H1 (cell line): ENCODE results near the gene CDS2. TPM values are rescaled to one million over a fixed set of nuclear protein-coding genes. Genes with fewer than 3 reads are reported as not detected.

ENCODE experiments used
- FOSL1 ChIP-seq: IDR thresholded peaks from 2 replicates; pipeline ENCODE4 v1.6.1; 2011; ENCODE audit warnings: mild to moderate bottlenecking, low read depth, low read length, moderate library complexity; ENCODE audit not compliant: insufficient read depth
- KDM5A ChIP-seq: fragments of 200-600 bp; IDR thresholded peaks from 2 replicates; pipeline ENCODE4 v1.7.1; 2012; ENCODE audit warnings: mild to moderate bottlenecking, low read length, inconsistent platforms, mixed read lengths
- polyA plus RNA-seq, 7 experiments: library from polyadenylated mRNA; depleted of rRNA in 3 of 7; stranded (reverse) in 5 of 7; unstranded in 2 of 7; fragments of >200 nt in 5 of 7; fragments of 200-250 nt in 2 of 7; gene quantifications; 1 replicate in 5 of 7; 2 replicates in 1 of 7; 4 replicates in 1 of 7; pipeline versions ENCODE4 v1.2.1 to v1.2.3, GENCODE V29; 2011 to 2013; ENCODE audit warnings: missing spikeins in 2 of 7, mixed read lengths in 2 of 7
- total RNA-seq: library from RNA; stranded (reverse); fragmentation: NEBNext Ultra II Directional; extraction: Animal tissue kit (Norgen Biotek cat#: 25700); gene quantifications from 2 replicates; pipeline ENCODE4 v1.2.1, GENCODE V29; 2021

Gene CDS2
- total and polyA plus RNA-seq, 2 of the 8 experiments (the other 6 are each of a cell fraction or from before 2014, with no cell fraction given) = 54.0 to 56.2 TPM

DNA sequence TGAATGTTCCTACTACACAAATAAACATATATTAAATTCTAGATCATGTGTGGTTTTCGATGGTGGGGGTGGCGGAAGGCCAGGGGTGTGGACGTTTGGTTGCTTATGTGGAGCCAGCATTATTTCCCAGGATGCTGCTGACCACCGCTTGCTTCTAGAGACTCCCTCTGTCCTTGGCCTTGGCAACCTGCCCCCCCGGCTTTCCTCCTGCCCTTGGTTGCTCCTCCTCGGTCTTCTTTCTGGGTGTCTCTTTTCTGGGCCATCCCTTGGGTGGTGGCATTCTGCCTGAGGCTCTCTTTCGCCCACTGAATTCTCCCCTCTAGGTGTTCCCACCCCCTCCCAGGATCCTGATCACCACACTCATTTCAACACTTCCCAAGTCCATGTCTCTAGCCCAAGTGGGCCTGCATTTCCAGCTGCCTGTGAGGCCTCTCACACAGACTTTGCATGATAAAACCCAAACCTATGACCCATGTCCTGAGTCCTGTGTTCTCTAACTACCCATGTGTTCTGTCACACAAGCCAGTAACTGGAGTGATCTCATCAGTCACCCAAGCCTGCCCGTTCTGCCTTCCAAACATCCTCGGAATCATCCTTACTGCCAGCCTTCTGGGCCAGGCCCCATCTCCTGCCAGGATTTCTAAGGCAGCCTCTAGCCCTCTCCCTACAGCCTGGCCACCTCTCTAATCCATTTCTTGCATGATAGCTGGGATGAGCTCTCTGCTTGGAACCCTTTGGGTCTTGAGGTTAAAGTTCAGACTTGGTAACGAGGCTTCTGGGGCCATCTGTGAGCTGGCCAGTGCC lies 71.2 kb downstream of the CDS2 start (continued):
- no peak for TF ChIP-seq KDM5A
- TF ChIP-seq FOSL1 = no peak
